H1 (cell line): ENCODE results near the gene IFIT1. TPM values are rescaled to one million over a fixed set of nuclear protein-coding genes. Genes with fewer than 3 reads are reported as not detected.

Experiments
- CTCF ChIA-PET: fragments of 300-600 bp; sonication (Branson Sonifier 250); formaldehyde crosslinking; loops from one replicate; lab custom pipeline; 2021; ENCODE audit not compliant: partially characterized antibody; lab: Charles Lee
- POLR2A ChIA-PET: fragments of 300-600 bp; sonication (Branson Sonifier 250); formaldehyde crosslinking; loops from one replicate; lab custom pipeline; 2021; ENCODE audit warnings: inconsistent platforms; ENCODE audit not compliant: partially characterized antibody; lab: Charles Lee
- DNase-seq, 2 experiments: peaks; one replicate each; pipeline versions ENCODE4 v3.0.0 to v3.0.0-alpha.2; 2010 to 2022; ENCODE audit warnings: low spot score in 2 of 2, low read depth in 1 of 2, mixed read lengths in 1 of 2
- FAIRE-seq: peaks from 2 replicates; lab custom pipeline; 2011; peaks lifted over from hg19 to GRCh38; lab: Jason Lieb, UNC
- H2AFZ ChIP-seq: 2 replicates; pipeline ENCODE4 v1.8.1; 2012; ENCODE audit warnings: low read length, inconsistent platforms
- H2AK5ac ChIP-seq: 2 replicates; pipeline ENCODE4 v1.6.1; 2013; ENCODE audit warnings: low read depth, low read length
- H2BK120ac ChIP-seq: replicated peaks from 2 replicates; pipeline ENCODE3; 2013; ENCODE audit warnings: low read depth, low read length, inconsistent platforms
- H2BK12ac ChIP-seq: 2 replicates; pipeline ENCODE4 v1.6.1; 2013; ENCODE audit warnings: low read depth, low read length
- H2BK15ac ChIP-seq: 2 replicates; pipeline ENCODE4 v1.6.1; 2013; ENCODE audit warnings: low read length
- H2BK20ac ChIP-seq: 2 replicates; pipeline ENCODE4 v1.6.1; 2013; ENCODE audit warnings: low read length
- H2BK5ac ChIP-seq: 2 replicates; pipeline ENCODE4 v1.6.1; 2013; ENCODE audit warnings: low read depth, low read length
- H3K14ac ChIP-seq: 2 replicates; pipeline ENCODE4 v1.6.1; 2013; ENCODE audit warnings: inconsistent platforms; ENCODE audit not compliant: insufficient read length
- H3K18ac ChIP-seq: 2 replicates; pipeline ENCODE4 v1.6.1; 2013; ENCODE audit warnings: low read length; ENCODE audit errors: extremely low read depth
- H3K23ac ChIP-seq: 2 replicates; pipeline ENCODE4 v1.6.1; 2013; ENCODE audit warnings: inconsistent platforms; ENCODE audit not compliant: insufficient read length
- H3K23me2 ChIP-seq: 2 replicates; pipeline ENCODE4 v1.6.1; 2013; ENCODE audit warnings: low read depth, low read length
- H3K27ac ChIP-seq: 2 replicates; pipeline ENCODE4 v1.6.1; 2011; ENCODE audit warnings: low read depth, low read length, inconsistent platforms
- H3K27me3 ChIP-seq, 4 experiments: replicated peaks in 1 of 4; 1 replicate in 1 of 4; 2 replicates in 3 of 4; pipeline versions ENCODE4 v1.6.1 to v1.8.1; 2011 to 2013; ENCODE audit warnings: low read length in 3 of 4, mild to moderate bottlenecking in 3 of 4, inconsistent platforms in 2 of 4, mixed read lengths in 2 of 4, moderate library complexity in 1 of 4; ENCODE audit not compliant: control insufficient read depth in 3 of 4, insufficient read depth in 3 of 4; ENCODE audit errors: extremely low read depth in 1 of 4
- H3K36me3 ChIP-seq, 4 experiments: 2 replicates each; pipeline versions ENCODE4 v1.6.1 to v1.8.1; 2011 to 2013; ENCODE audit warnings: mild to moderate bottlenecking in 4 of 4, low read length in 3 of 4, moderate library complexity in 2 of 4, control low read depth in 1 of 4, inconsistent platforms in 1 of 4; ENCODE audit not compliant: insufficient read depth in 4 of 4, control insufficient read depth in 2 of 4
- H3K4ac ChIP-seq: replicated peaks from 2 replicates; pipeline ENCODE3; 2013; ENCODE audit warnings: low read length, low read depth, mixed read lengths, inconsistent platforms; ENCODE audit not compliant: insufficient read length
- H3K4me1 ChIP-seq, 4 experiments: replicated peaks in 1 of 4; 1 replicate in 1 of 4; 2 replicates in 3 of 4; pipeline versions ENCODE4 v1.6.1 to v1.8.1; 2011 to 2013; ENCODE audit warnings: low read length in 3 of 4, inconsistent platforms in 2 of 4, mixed read lengths in 1 of 4; ENCODE audit not compliant: insufficient read depth in 4 of 4, control insufficient read depth in 3 of 4
- H3K4me2 ChIP-seq, 2 experiments: 2 replicates each; pipeline versions ENCODE4 v1.6.1 to v1.8.1; 2011 to 2013; ENCODE audit warnings: low read depth in 2 of 2, low read length in 2 of 2, control low read depth in 1 of 2, inconsistent platforms in 1 of 2, mild to moderate bottlenecking in 1 of 2; ENCODE audit not compliant: insufficient read depth in 1 of 2
- H3K4me3 ChIP-seq, 4 experiments: fragments of 200-600, 300-600 bp in 1 of 4; sonication (generic), shearing (Covaris generic), sonication (Bioruptor Twin) in 1 of 4; 2 replicates each; pipeline versions ENCODE4 v1.5.1 to v1.8.1; 2011 to 2016; ENCODE audit warnings: low read length in 4 of 4, low read depth in 3 of 4, control low read depth in 2 of 4, inconsistent platforms in 2 of 4, mild to moderate bottlenecking in 2 of 4, mixed read lengths in 1 of 4, moderate library complexity in 1 of 4; ENCODE audit not compliant: insufficient read depth in 2 of 4; ENCODE audit errors: extremely low read depth in 1 of 4
- H3K56ac ChIP-seq: replicated peaks from 2 replicates; pipeline ENCODE3; 2013; ENCODE audit warnings: low read depth, mild to moderate bottlenecking, mixed read lengths, low read length, inconsistent platforms; ENCODE audit not compliant: insufficient read length
- H3K79me1 ChIP-seq: 2 replicates; pipeline ENCODE4 v1.6.1; 2013; ENCODE audit warnings: low read depth, low read length, control low read depth
- H3K79me2 ChIP-seq, 2 experiments: 2 replicates each; pipeline versions ENCODE4 v1.6.1 to v1.8.1; 2012 to 2013; ENCODE audit warnings: low read length in 2 of 2, mild to moderate bottlenecking in 2 of 2, inconsistent platforms in 1 of 2; ENCODE audit not compliant: insufficient read depth in 2 of 2, control insufficient read depth in 1 of 2
- H3K9ac ChIP-seq, 4 experiments: replicated peaks in 1 of 4; 1 replicate in 1 of 4; 2 replicates in 3 of 4; pipeline versions ENCODE4 v1.6.1 to v1.8.1; 2011 to 2013; ENCODE audit warnings: low read depth in 3 of 4, low read length in 3 of 4, control low read depth in 2 of 4, mild to moderate bottlenecking in 2 of 4, moderate library complexity in 2 of 4, inconsistent platforms in 1 of 4; ENCODE audit errors: extremely low read depth in 1 of 4
- H3K9me3 ChIP-seq, 2 experiments: 2 replicates each; pipeline versions ENCODE4 v1.6.1 to v1.8.1; 2012 to 2013; ENCODE audit warnings: mild to moderate bottlenecking in 2 of 2, moderate library complexity in 2 of 2, control low read depth in 1 of 2, inconsistent platforms in 1 of 2, low read depth in 1 of 2, low read length in 1 of 2, mixed read lengths in 1 of 2; ENCODE audit not compliant: insufficient read depth in 2 of 2
- H4K20me1 ChIP-seq, 2 experiments: replicated peaks in 1 of 2; 2 replicates each; pipeline versions ENCODE3 to v1.8.1; 2011 to 2013; ENCODE audit warnings: inconsistent platforms in 2 of 2, low read length in 2 of 2, mild to moderate bottlenecking in 1 of 2; ENCODE audit not compliant: insufficient read depth in 2 of 2, control insufficient read depth in 1 of 2
- H4K5ac ChIP-seq: 2 replicates; pipeline ENCODE4 v1.6.1; 2013; ENCODE audit warnings: low read length, low read depth, mixed read lengths, inconsistent platforms; ENCODE audit not compliant: insufficient read length
- H4K8ac ChIP-seq: 2 replicates; pipeline ENCODE4 v1.8.0; 2013; ENCODE audit warnings: mild to moderate bottlenecking, moderate library complexity, low read length, inconsistent platforms; ENCODE audit not compliant: insufficient read depth; ENCODE audit errors: extremely low read depth
- H4K91ac ChIP-seq: replicated peaks from 2 replicates; pipeline ENCODE3; 2013; ENCODE audit warnings: low read length, mixed read lengths, inconsistent platforms; ENCODE audit not compliant: insufficient read length
- JUND ChIP-seq: IDR thresholded peaks from 2 replicates; pipeline ENCODE4 v1.6.1; 2011; ENCODE audit warnings: mild to moderate bottlenecking, improper control_type of control experiment, low read length
- PHF8 ChIP-seq: fragments of 200-600 bp; sonication (generic); conservative IDR thresholded peaks from 2 replicates; pipeline ENCODE4 v1.7.1; 2012; ENCODE audit warnings: low read depth, mild to moderate bottlenecking, inconsistent platforms, low read length, moderate library complexity
- SP4 ChIP-seq: IDR thresholded peaks from 2 replicates; pipeline ENCODE4 v1.6.1; 2012; ENCODE audit warnings: low read length, inconsistent platforms
- TAF7 ChIP-seq: optimal IDR thresholded peaks from 2 replicates; pipeline ENCODE3; 2011; ENCODE audit warnings: low read depth, mild to moderate bottlenecking, inconsistent platforms, low read length, moderate library complexity, borderline replicate concordance
- USF2 ChIP-seq: IDR thresholded peaks from 2 replicates; pipeline ENCODE4 v1.6.1; 2011; ENCODE audit warnings: low read length, improper control_type of control experiment
- WGBS, 2 experiments: shearing (Covaris generic) in 1 of 2; methylation state at CpG; one replicate each; pipeline versions ENCODE4 v1.1.6 to v1.1.7; 2013 to 2015; ENCODE audit warnings: low lambda C conversion rate in 2 of 2, mixed read lengths in 2 of 2, inconsistent platforms in 1 of 2, low coverage in 1 of 2, missing lambda C conversion rate in 1 of 2; ENCODE audit not compliant: insufficient replicate concordance in 2 of 2, insufficient coverage in 1 of 2, insufficient read length in 1 of 2; ENCODE audit errors: extremely low coverage in 1 of 2, missing lambda C conversion rate in 1 of 2; 5-methylcytosine and 5-hydroxymethylcytosine counted together
- polyA plus RNA-seq, 7 experiments: library from polyadenylated mRNA; depleted of rRNA in 3 of 7; stranded (reverse) in 5 of 7; unstranded in 2 of 7; fragments of >200 nt in 5 of 7; fragments of 200-250 nt in 2 of 7; gene quantifications; 1 replicate in 5 of 7; 2 replicates in 1 of 7; 4 replicates in 1 of 7; pipeline versions ENCODE4 v1.2.1 to v1.2.3, GENCODE V29; 2011 to 2013; ENCODE audit warnings: missing spikeins in 2 of 7, mixed read lengths in 2 of 7
- total RNA-seq: library from RNA; stranded (reverse); fragmentation: NEBNext Ultra II Directional; extraction: Animal tissue kit (Norgen Biotek cat#: 25700); gene quantifications from 2 replicates; pipeline ENCODE4 v1.2.1, GENCODE V29; 2021

The IFIT1 gene
- total and polyA plus RNA-seq, 2 of the 8 experiments (the other 6 are each of a cell fraction or from before 2014, with no cell fraction given): 0.94 to 1.5 TPM

GRCh38 chr10:89431977-89432376 is 39.6 kb downstream of the IFIT1 start:
- Histone ChIP-seq H2BK12ac (no peak overlapping the region), H3K27me3 (no peaks in the 10 kb centered on the region), H4K20me1 (no peaks in the 10 kb centered on the region), H3K36me3 (no peaks in the 10 kb centered on the region), H3K18ac (no peak overlapping the region), H3K79me1 (no peaks in the 10 kb centered on the region), H3K4me3 (no peak overlapping the region), H3K4ac (no peak overlapping the region), H2BK120ac (no peak overlapping the region), H3K9me3 (no peaks in the 10 kb centered on the region), H3K4me1 (peaks cover 0 to 9% (median 5%) of the 10 kb centered on the region in 4 experiments; a peak in 2 of 7 replicates), H2AK5ac (no peak overlapping the region), H3K79me2 (no peaks in the 10 kb centered on the region), H3K23ac (no peak overlapping the region), H3K56ac (no peak overlapping the region), H2AFZ (no peak overlapping the region), H4K8ac (no peak overlapping the region), H3K23me2 (no peaks in the 10 kb centered on the region), H3K14ac (no peak overlapping the region), H3K27ac (no peak overlapping the region), H3K9ac (no peak overlapping the region), H4K91ac (no peak overlapping the region), H2BK5ac (no peak overlapping the region), H3K4me2 (no peak overlapping the region), H2BK20ac (no peak overlapping the region), H4K5ac (no peak overlapping the region), H2BK15ac (no peak overlapping the region)
- CTCF ChIA-PET: interaction anchor here (0.9 to 4.9 kb wide), 6 partner anchors 13 to 133 kb away, joined by 3 to 22 read pairs (median 4); no protein-coding TSS in a partner anchor
- DNase-seq (no peak), FAIRE-seq (no peak)
- POLR2A ChIA-PET: no interaction called here
- TF ChIP-seq USF2 (no peak), SP4 (no peak), PHF8 (no peak), TAF7 (no peak), JUND (no peak)
- 82% methylated on average over 3 of the region's 3 CpGs; no CpG with 5 or more reads in 1 of the 2 experiments for WGBS, 2 experiments
